GM19043 (cell line): ENCODE measurements around the gene DAB1.

Experiments
- ATAC-seq: cut with Tn5 transposase; IDR thresholded peaks from one replicate; pipeline ENCODE4 v1.9.1; 2021; ENCODE audit warnings: low read depth; ENCODE audit not compliant: unreplicated experiment

Gene DAB1

GRCh38 chr1:57003398-57004139 lies 420.3 kb downstream of the DAB1 start:
- ATAC-seq = no peak

- no peak for ATAC-seq
Observed at GRCh38 chr1:56995414-56996100, 428.3 kb downstream of the DAB1 start.

GRCh38 chr1:56993475-56993874 lies 430.4 kb downstream of the DAB1 start:
- no peak for ATAC-seq

GRCh38 chr1:56992318-56993125 lies 431.3 kb downstream of the DAB1 start:
- no peak for ATAC-seq

GRCh38 chr1:56991576-56991975 lies 432.3 kb downstream of the DAB1 start:
- no peak for ATAC-seq

- ATAC-seq = no peak
Observed at GRCh38 chr1:56986397-56986796, 437.5 kb downstream of the DAB1 start.

- no peak for ATAC-seq
Observed at GRCh38 chr1:56985857-56986256, 438.0 kb downstream of the DAB1 start.

- no peak for ATAC-seq
Observed at GRCh38 chr1:56983484-56983883, 440.4 kb downstream of the DAB1 start.

- no peak for ATAC-seq
Observed at GRCh38 chr1:56979986-56980755, 443.7 kb downstream of the DAB1 start.

- no peak for ATAC-seq
Observed at GRCh38 chr1:56978819-56979218, 445.0 kb downstream of the DAB1 start.

- ATAC-seq = no peak
Observed at GRCh38 chr1:56977910-56978309, 445.9 kb downstream of the DAB1 start.

GRCh38 chr1:56975446-56975845 lies 448.4 kb downstream of the DAB1 start:
- no peak for ATAC-seq

GRCh38 chr1:56973923-56974742 lies 449.7 kb downstream of the DAB1 start:
- no peak for ATAC-seq

GRCh38 chr1:56972976-56973375 lies 450.9 kb downstream of the DAB1 start:
- ATAC-seq = no peak

GRCh38 chr1:56970280-56970679 lies 453.6 kb downstream of the DAB1 start:
- no peak for ATAC-seq

GRCh38 chr1:56968878-56969495 lies 454.9 kb downstream of the DAB1 start:
- ATAC-seq = no peak

GRCh38 chr1:56967900-56968832 lies 455.7 kb downstream of the DAB1 start:
- ATAC-seq = no peak

- ATAC-seq = no peak
Observed at GRCh38 chr1:56967355-56967754, 456.5 kb downstream of the DAB1 start.
